D721Med (cell line): Measurements from ENCODE around the gene GUCD1.
"Not testable (repeated sequence)": the region's sequence is repeated elsewhere in the genome, so short reads cannot be mapped to it uniquely, and the experiment has no call there.

Experiments used
- DNase-seq: peaks from one replicate; pipeline ENCODE4 v3.0.0; 2011; ENCODE audit warnings: low spot score; ENCODE audit not compliant: insufficient read length
- FAIRE-seq: peaks from 2 replicates; lab custom pipeline; 2011; peaks lifted over from hg19 to GRCh38; lab: Jason Lieb, UNC
- CTCF ChIP-seq: IDR thresholded peaks from 2 replicates; pipeline ENCODE4 v1.5.1; 2012; ENCODE audit warnings: mild to moderate bottlenecking, control low read depth; ENCODE audit not compliant: insufficient read depth; ENCODE audit errors: missing control alignments

The GUCD1 gene

GRCh38 chr22:24542641-24543040 is 12.3 kb downstream of the GUCD1 start:
- FAIRE-seq (no peak), DNase-seq (no peak)
- no peak for TF ChIP-seq CTCF

GRCh38 chr22:24541681-24542515 is 13.0 kb downstream of the GUCD1 start:
- DNase-seq: no peak
- no peak for TF ChIP-seq CTCF
- FAIRE-seq: no peak

- no peak for TF ChIP-seq CTCF
- FAIRE-seq (no peak), DNase-seq (no peak)
These were observed 14.5 kb downstream of the GUCD1 start for GRCh38 chr22:24540470-24540869.

- no peak for TF ChIP-seq CTCF
- DNase-seq (no peak), FAIRE-seq (no peak)
These were observed 18.8 kb downstream of the GUCD1 start for GRCh38 chr22:24536089-24536488.

GRCh38 chr22:24535348-24535747 is 19.6 kb downstream of the GUCD1 start:
- DNase-seq: no peak
- no peak for FAIRE-seq
- TF ChIP-seq CTCF: no peak

- FAIRE-seq (no peak), DNase-seq (no peak)
- TF ChIP-seq CTCF: no peak
These were observed 22.9 kb downstream of the GUCD1 start for GRCh38 chr22:24532075-24532474.

GRCh38 chr22:24530968-24531367 is 24.0 kb downstream of the GUCD1 start:
- not testable (repeated sequence) for FAIRE-seq, DNase-seq
